Pancreas (tissue), 10 donors: ENCODE results near the gene ST6GAL1. TPM values are rescaled to one million over a fixed set of nuclear protein-coding genes. Genes with fewer than 3 reads are reported as not detected.

ENCODE experiments used
- ATAC-seq, 4 donors: fragments of 200-7000 bp; cut with Tn5 transposase; one replicate each; pipeline versions ENCODE4 v1.8.0 to v1.9.1; 2020; ENCODE audit warnings: mild to moderate bottlenecking in 4 of 4, moderate library complexity in 4 of 4
- DNase-seq, 6 donors: peaks; one replicate each; pipeline ENCODE4 v3.0.0-alpha.2; 2020
- FAIRE-seq: peaks from 2 replicates; lab custom pipeline; 2012; peaks lifted over from hg19 to GRCh38; lab: Jason Lieb, UNC
- H3K27ac ChIP-seq, 4 donors: fragments of 200-600 bp; sonication (generic); 1 replicate in 3 of 4; 2 replicates in 1 of 4; pipeline versions ENCODE4 v1.5.0 to v1.8.0; 2020
- H3K27me3 ChIP-seq, 4 donors: fragments of 200-600 bp; one replicate each; pipeline ENCODE4 v1.8.0; 2021
- H3K36me3 ChIP-seq, 3 donors: fragments of 200-600 bp; sonication (generic) in 1 of 3; one replicate each; pipeline versions ENCODE4 v1.5.0 to v1.8.0; 2020 to 2021
- H3K4me1 ChIP-seq, 3 donors: fragments of 200-600 bp; one replicate each; pipeline ENCODE4 v1.8.0; 2021
- H3K4me3 ChIP-seq, 4 donors: fragments of 200-600 bp; sonication (generic) in 2 of 4; one replicate each; pipeline versions ENCODE4 v1.5.0 to v1.8.0; 2020 to 2021
- H3K9me3 ChIP-seq, 4 donors: fragments of 200-600 bp; one replicate each; pipeline ENCODE4 v1.8.0; 2021
- WGBS, 2 donors: extraction: QIAGEN DNeasy Blood & Tissue Kit; methylation state at CpG; one replicate each; pipeline ENCODE4 v1.1.7; 2013; 5-methylcytosine and 5-hydroxymethylcytosine counted together
- intact Hi-C, 3 donors: fragments of 100-400 bp; cut with DNase I; formaldehyde crosslinking; loops; one replicate each; pipeline versions ENCODE4 v1.11.1 to v1.14.2; 2022
- polyA plus RNA-seq, 2 donors: library from polyadenylated mRNA; stranded (reverse); fragments of 200-250 nt; gene quantifications; one replicate each; pipeline ENCODE4 v1.2.3, GENCODE V29; 2013
- total RNA-seq, 6 donors: library from RNA; stranded (reverse); fragmentation: NEBNext Ultra II Directional in 4 of 6; extraction: Animal tissue kit (Norgen Biotek cat#: 25700) in 4 of 6; gene quantifications; one replicate each; pipeline versions ENCODE4 v1.2.1 to v1.2.4, GENCODE V29; 2021 to 2023
- TF ChIP-seq, protein P1 (sequence below), 4 donors: fragments of 200-600 bp; sonication (generic) in 3 of 4; IDR thresholded peaks; one replicate each; pipeline versions ENCODE4 v1.5.0 to v1.8.0; 2021; ENCODE audit warnings: antibody characterized with exemption in 4 of 4
- donor health status: healthy with polysubstance abuse.
- donor health status: DM: no; HTN: no; CAD: no; lungs with moderate emphysema.
- donor health status: DM: no; HTN: no; CAD: no.
- donor health status: control.
- donor health status: control.
- donor health status: Bipolar disorder and iron deficiency.
- donor health status: DM: yes; HTN: yes; CAD: no.
- donor health status: DM: no; HTN: no; CAD: no.
- donor health status: DM: no; HTN: no; CAD: no.
- donor health status: DM: yes; HTN: yes; CAD: no.

The ST6GAL1 gene
- total and polyA plus RNA-seq, 8 donors, result 4.8 to 36.6 (median 8.3) TPM

DNA sequence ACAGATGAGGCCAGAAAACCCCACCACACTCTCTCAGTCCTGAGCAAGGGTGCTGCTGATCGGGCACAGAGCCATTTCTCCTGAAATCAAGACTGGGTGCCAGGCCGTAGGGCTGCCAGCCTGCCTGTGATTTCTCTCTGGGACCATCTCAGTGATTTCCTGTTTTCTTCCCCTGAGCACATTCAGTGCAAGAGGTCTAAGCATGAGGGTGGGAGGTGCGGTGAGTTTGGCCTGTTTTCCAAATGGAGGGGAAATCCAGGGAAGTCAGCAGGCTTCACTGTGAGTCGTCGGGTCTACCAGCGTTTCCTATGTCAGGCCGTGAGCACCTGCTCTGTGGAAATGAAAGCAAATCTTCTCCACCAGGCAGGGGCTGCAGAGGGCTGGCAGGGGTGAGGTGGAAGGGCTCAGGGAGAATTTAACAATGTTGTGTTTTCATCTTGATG, 82.3 kb downstream of the ST6GAL1 start:
- Histone ChIP-seq H3K9me3 (peaks cover 0 to 3% (median 0%) of the 10 kb centered on the region in 4 donors), H3K27ac (peak overlapping the region in 2 of 4 donors; percentile 15 to 40), H3K4me3 (no peak overlapping the region), H3K27me3 (no peaks in the 10 kb centered on the region), H3K36me3 (no peaks in the 10 kb centered on the region), H3K4me1 (no peaks in the 10 kb centered on the region)
- DNase-seq (no peak), FAIRE-seq (no peak), ATAC-seq (peak in 2 of 4 donors; percentile 48 to 58)
- 52 to 54% methylated on average over 7 of the region's 7 CpGs for WGBS, 2 donors
- TF ChIP-seq, protein P1, sequence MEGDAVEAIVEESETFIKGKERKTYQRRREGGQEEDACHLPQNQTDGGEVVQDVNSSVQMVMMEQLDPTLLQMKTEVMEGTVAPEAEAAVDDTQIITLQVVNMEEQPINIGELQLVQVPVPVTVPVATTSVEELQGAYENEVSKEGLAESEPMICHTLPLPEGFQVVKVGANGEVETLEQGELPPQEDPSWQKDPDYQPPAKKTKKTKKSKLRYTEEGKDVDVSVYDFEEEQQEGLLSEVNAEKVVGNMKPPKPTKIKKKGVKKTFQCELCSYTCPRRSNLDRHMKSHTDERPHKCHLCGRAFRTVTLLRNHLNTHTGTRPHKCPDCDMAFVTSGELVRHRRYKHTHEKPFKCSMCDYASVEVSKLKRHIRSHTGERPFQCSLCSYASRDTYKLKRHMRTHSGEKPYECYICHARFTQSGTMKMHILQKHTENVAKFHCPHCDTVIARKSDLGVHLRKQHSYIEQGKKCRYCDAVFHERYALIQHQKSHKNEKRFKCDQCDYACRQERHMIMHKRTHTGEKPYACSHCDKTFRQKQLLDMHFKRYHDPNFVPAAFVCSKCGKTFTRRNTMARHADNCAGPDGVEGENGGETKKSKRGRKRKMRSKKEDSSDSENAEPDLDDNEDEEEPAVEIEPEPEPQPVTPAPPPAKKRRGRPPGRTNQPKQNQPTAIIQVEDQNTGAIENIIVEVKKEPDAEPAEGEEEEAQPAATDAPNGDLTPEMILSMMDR (IDR thresholded peaks at IDR 0.05), result no peak
- intact Hi-C loops, result no loop called here

GRCh38 chr3:187013159-187013716, 82.9 kb downstream of the ST6GAL1 start:
- Histone ChIP-seq H3K36me3 (no peaks in the 10 kb centered on the region), H3K27ac (no peak overlapping the region), H3K9me3 (peaks cover 0 to 2% (median 0%) of the 10 kb centered on the region in 4 donors), H3K4me1 (no peaks in the 10 kb centered on the region), H3K4me3 (no peak overlapping the region), H3K27me3 (no peaks in the 10 kb centered on the region)
- WGBS, 2 donors, result 72 to 74% methylated on average over 4 of the region's 4 CpGs
- intact Hi-C loops, result no loop called here
- ATAC-seq, result peak in 2 of 4 donors; percentile 46 to 56
- DNase-seq, result no peak
- TF ChIP-seq, protein P1 (IDR thresholded peaks at IDR 0.05), result no peak
- no peak for FAIRE-seq

DNA sequence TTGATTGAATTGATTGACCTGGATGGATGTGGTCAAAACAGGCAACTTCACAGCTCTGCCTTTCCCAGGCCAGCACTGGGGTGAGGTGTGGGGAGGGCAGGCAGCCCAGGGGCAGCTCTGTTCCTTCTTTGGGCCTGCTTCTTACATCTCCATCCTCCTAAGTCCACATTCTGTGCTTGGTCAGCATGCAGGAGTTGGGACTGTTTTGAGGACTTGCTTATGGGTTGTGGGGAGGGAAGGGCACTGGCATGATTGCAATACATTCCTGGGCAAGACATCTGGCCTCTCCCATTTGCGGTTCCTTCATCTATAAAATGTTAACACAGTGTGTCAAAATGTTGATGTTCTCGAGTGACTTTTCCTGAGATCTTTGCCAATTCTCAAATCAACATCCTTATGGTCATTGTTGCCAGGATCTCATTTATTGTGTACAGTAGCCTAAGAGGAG, 84.1 kb downstream of the ST6GAL1 start:
- no peak for DNase-seq
- intact Hi-C loops, result no loop called here
- Histone ChIP-seq H3K27me3 (no peaks in the 10 kb centered on the region), H3K36me3 (no peaks in the 10 kb centered on the region), H3K27ac (no peak overlapping the region), H3K4me1 (no peaks in the 10 kb centered on the region), H3K4me3 (no peak overlapping the region), H3K9me3 (no peaks in the 10 kb centered on the region)
- no peak for FAIRE-seq
- 52 to 61% methylated on average over 2 of the region's 2 CpGs for WGBS, 2 donors
- ATAC-seq, result peak in 1 of 4 donors; percentile 16
- TF ChIP-seq, protein P1 (IDR thresholded peaks at IDR 0.05), result no peak

DNA sequence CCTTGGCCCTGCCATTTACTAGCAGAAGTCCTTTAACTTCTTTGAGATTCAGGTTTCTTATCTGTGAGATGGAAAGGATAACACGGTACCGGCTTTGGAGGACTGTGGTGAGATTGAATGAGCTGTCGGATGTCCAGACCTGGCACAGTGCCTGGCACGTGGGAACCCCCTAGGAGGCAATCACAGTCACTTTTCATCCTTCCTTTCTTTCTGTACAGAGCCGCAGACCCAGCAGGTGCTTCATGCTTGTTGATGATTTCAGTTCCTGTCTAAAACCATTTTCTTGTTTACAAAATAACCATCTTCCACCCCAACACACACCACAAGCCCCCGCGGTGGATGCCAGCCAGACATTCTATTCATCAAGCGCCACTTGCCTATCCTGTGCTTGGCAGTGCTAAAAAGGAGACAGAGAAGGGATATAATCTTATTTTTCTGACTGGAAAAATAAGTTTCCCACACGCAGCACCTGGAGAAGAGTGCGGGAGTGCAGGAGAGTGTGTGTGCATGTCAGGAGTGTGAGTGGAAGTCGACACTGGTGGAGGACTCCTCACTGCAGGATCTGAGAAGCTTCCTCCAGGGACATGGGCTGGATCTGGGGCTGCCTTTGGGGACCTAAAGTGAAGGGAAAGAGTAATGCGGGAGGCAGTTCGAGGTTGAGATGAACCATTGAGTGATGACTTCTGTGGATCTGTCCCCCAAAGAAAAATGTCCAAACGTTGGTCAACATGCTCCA, 85.7 kb downstream of the ST6GAL1 start:
- TF ChIP-seq, protein P1 (IDR thresholded peaks at IDR 0.05), result no peak
- FAIRE-seq (no peak), ATAC-seq (no peak), DNase-seq (no peak)
- Histone ChIP-seq H3K27ac (no peak overlapping the region), H3K27me3 (no peaks in the 10 kb centered on the region), H3K4me1 (no peaks in the 10 kb centered on the region), H3K4me3 (no peak overlapping the region), H3K9me3 (no peaks in the 10 kb centered on the region), H3K36me3 (no peaks in the 10 kb centered on the region)
- intact Hi-C loops, result no loop called here
- 69 to 80% methylated on average over 14 of the region's 14 CpGs for WGBS, 2 donors
